Measurements from ENCODE around the gene FAM25G. TPM values are rescaled to one million over a fixed set of nuclear protein-coding genes. Genes with fewer than 3 reads are reported as not detected.
"Not testable (repeated sequence)": the region's sequence is repeated elsewhere in the genome, so short reads cannot be mapped to it uniquely, and the experiment has no call there.

The FAM25G gene
- total RNA-seq, 1 experiment from 2014 or later, result not detected

- DNase-seq (ENCODE audit: low spot score), result no peak
- ChIA-PET CTCF (no interaction called here), POLR2A (ENCODE audit: low non-redundant PET) (no interaction called here)
- no peak overlapping the region for H3K4me3 ChIP-seq (ENCODE audit: low read depth, low read length, poor library complexity, severe bottlenecking)
- no peaks in the 10 kb centered on the region for H3K4me1 ChIP-seq (ENCODE audit: insufficient read depth, low read length, poor library complexity, severe bottlenecking)
- H3K9me3 ChIP-seq (ENCODE audit: low read depth, low read length, poor library complexity, severe bottlenecking), result no peaks in the 10 kb centered on the region
- no peaks in the 10 kb centered on the region for H3K27me3 ChIP-seq (replicated peaks; ENCODE audit: insufficient read depth, low read depth, low read length, poor library complexity)
- intact Hi-C loops (cut with micrococcal nuclease; ENCODE audit: unreplicated experiment), result no loop called here
- no peaks in the 10 kb centered on the region for H3K36me3 ChIP-seq (ENCODE audit: insufficient read depth, low read length, poor library complexity, severe bottlenecking)
- no peak overlapping the region for H3K27ac ChIP-seq (ENCODE audit: low read depth, low read length, poor library complexity, severe bottlenecking)
- no TSS peak for BruUV-seq (replicated peaks)
- TF ChIP-seq, protein P1, sequence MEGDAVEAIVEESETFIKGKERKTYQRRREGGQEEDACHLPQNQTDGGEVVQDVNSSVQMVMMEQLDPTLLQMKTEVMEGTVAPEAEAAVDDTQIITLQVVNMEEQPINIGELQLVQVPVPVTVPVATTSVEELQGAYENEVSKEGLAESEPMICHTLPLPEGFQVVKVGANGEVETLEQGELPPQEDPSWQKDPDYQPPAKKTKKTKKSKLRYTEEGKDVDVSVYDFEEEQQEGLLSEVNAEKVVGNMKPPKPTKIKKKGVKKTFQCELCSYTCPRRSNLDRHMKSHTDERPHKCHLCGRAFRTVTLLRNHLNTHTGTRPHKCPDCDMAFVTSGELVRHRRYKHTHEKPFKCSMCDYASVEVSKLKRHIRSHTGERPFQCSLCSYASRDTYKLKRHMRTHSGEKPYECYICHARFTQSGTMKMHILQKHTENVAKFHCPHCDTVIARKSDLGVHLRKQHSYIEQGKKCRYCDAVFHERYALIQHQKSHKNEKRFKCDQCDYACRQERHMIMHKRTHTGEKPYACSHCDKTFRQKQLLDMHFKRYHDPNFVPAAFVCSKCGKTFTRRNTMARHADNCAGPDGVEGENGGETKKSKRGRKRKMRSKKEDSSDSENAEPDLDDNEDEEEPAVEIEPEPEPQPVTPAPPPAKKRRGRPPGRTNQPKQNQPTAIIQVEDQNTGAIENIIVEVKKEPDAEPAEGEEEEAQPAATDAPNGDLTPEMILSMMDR (conservative IDR thresholded peaks at IDR 0.05; ENCODE audit: low read depth, low read length), result no peak
- TF ChIP-seq EZH2 (IDR thresholded peaks at IDR 0.05; ENCODE audit: borderline replicate concordance, low read depth, low read length, poor library complexity, severe bottlenecking), result no peak
These were observed 35.3 kb downstream of the FAM25G start for GRCh38 chr10:47456079-47456785.

- H3K9me3 ChIP-seq (ENCODE audit: low read depth, low read length, poor library complexity, severe bottlenecking); DNase-seq (ENCODE audit: low spot score); H3K4me3 ChIP-seq (ENCODE audit: low read depth, low read length, poor library complexity, severe bottlenecking); POLR2A ChIA-PET (ENCODE audit: low non-redundant PET); H3K4me1 ChIP-seq (ENCODE audit: insufficient read depth, low read length, poor library complexity, severe bottlenecking); H3K27ac ChIP-seq (ENCODE audit: low read depth, low read length, poor library complexity, severe bottlenecking); intact Hi-C loops (cut with micrococcal nuclease; ENCODE audit: unreplicated experiment); H3K36me3 ChIP-seq (ENCODE audit: insufficient read depth, low read length, poor library complexity, severe bottlenecking); BruUV-seq (replicated peaks); CTCF ChIA-PET; H3K27me3 ChIP-seq (replicated peaks; ENCODE audit: insufficient read depth, low read depth, low read length, poor library complexity): not testable (repeated sequence)
These were observed 36.0 kb downstream of the FAM25G start for GRCh38 chr10:47455350-47456078.

DNA sequence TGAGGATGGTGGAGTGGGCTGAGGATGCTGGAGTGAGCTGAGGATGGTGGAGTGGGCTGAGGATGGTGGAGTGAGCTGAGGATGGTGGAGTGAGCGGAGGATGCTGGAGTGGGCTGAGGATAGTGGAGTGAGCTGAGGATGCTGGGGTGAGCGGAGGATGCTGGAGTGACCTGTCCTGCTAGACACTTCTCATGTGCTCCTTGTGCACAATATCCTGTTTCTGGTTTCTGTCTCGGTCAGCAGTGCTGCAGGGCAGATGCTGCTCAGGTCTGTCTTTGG lies 36.8 kb downstream of the FAM25G start:
- Histone ChIP-seq H3K4me1 (ENCODE audit: insufficient read depth, low read length, poor library complexity, severe bottlenecking) (no peaks in the 10 kb centered on the region), H3K36me3 (ENCODE audit: insufficient read depth, low read length, poor library complexity, severe bottlenecking) (no peaks in the 10 kb centered on the region), H3K9me3 (ENCODE audit: low read depth, low read length, poor library complexity, severe bottlenecking) (no peaks in the 10 kb centered on the region), H3K4me3 (ENCODE audit: low read depth, low read length, poor library complexity, severe bottlenecking) (no peak overlapping the region), H3K27ac (ENCODE audit: low read depth, low read length, poor library complexity, severe bottlenecking) (no peak overlapping the region), H3K27me3 (replicated peaks; ENCODE audit: insufficient read depth, low read depth, low read length, poor library complexity) (no peaks in the 10 kb centered on the region)
- ChIA-PET POLR2A (ENCODE audit: low non-redundant PET) (no interaction called here), CTCF (no interaction called here)
- intact Hi-C loops (cut with micrococcal nuclease; ENCODE audit: unreplicated experiment), result no loop called here
- DNase-seq (ENCODE audit: low spot score), result no peak
- BruUV-seq (replicated peaks), result no TSS peak
- TF ChIP-seq, protein P1 (conservative IDR thresholded peaks at IDR 0.05; ENCODE audit: low read depth, low read length), result no peak
- TF ChIP-seq EZH2 (IDR thresholded peaks at IDR 0.05; ENCODE audit: borderline replicate concordance, low read depth, low read length, poor library complexity, severe bottlenecking), result no peak

Measured in A673 (cell line).